Raji (cell line): Measurements from ENCODE around the gene PDZD7.

Experiments
- POLR2A ChIP-seq: IDR thresholded peaks from 2 replicates; pipeline ENCODE4 v1.6.1; 2011; ENCODE audit warnings: low read depth, low read length, control low read depth; ENCODE audit not compliant: insufficient read depth

The PDZD7 gene

DNA sequence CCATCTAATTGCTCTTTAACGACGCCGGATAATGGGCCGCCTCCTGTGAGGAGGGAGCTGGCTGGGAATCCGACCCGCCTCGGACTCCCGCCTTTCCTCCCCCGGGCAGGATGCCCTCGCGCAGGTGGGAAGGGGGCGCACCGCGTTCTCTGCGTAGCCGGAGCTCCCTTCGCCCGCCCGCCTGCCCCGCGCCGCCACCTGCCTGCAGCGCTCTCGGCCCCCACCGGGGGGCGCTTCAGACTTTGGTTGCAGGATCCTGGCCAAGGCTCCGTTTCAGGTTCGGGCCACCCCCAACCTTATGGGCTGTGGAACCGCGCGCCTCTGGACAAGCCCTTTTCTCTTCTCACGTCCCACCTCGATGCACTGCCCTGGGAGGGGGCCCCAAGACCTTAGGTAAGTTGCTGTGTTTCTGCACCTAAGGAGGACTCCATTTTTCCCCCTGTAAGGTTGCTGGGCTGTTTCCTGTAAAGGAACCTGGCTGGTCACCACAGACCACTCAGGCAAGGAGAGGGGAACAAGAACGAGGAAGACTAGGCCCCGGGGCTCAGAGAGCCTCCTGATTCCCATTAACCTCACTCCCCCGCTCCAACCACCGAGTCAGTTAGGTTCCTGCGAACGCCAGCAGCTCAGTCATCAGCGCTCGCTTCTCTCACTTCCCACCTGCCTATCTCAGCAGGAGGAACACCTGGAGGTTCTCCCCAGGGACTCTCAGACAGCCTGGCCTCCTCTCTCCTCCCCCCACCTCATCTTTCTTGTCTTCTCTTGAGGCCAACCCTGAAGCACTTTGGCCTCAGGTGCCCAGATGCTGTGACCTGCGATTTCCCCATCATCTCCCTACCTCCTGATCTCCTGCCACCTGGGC lies 19.5 kb upstream of the PDZD7 start:
- TF ChIP-seq POLR2A = no peak

DNA sequence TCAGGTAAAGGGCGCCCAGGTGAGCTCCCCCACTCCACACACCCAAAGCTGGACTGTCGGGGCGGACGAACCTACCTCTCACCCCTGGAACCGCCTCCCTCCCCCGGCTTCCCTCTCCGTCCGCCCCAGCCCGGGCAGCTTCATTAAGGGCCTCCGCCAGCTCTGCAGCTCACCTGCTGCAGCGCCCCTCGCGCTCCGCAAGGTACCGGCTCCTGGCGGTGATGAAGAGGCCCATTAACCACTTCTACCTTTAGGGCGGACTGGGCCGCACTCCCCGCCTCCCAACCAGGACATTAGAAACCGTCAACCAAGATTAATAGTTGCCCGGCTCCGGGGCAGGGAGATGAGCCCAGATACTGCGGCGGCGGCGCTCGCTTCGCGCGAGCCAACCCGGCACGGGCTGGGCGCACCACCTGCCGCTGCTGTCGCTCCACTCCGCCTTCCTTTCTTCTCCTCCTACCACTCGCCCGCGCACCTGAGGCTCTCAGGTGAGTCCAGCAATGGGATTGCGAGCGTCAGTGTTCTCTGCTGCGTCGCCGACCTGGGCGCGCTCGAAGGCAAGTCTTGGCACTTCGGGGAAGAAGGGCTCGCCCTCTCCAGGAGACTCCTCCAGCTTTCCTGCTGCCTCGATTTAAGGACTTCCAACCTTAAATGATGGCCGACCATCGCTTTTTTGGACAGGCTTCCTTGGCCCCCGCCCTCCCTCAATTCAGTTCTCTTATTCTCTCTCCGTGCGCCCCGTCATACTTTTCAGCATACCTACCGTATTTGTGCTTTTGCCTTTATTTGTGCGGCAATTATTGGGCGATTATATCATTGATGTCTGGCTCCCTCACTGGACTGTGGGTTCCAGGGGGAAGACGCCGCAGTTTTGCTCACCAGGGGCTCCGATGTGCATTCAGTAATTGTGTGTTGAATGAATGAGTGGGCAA lies 17.3 kb upstream of the PDZD7 start:
- no peak for TF ChIP-seq POLR2A

DNA sequence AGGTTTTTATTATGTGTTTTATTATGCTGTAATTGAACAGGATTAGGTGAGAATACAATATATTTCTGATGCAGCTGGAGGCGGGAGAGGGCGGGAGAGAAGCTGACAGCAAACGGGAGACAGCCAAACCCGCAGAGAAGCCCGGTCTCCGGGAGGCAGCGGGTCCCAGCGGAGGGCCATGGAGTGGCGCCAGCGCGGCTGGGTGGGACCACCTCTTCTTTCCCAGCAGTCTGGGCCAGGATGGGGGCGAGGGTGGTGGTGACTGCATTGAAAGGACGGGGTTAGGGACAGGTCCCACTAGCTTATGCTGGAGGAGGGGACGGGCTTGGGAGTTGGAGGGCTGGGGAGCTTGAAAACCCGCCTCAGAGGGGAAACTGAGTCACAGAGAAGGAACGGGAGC lies 16.3 kb upstream of the PDZD7 start:
- TF ChIP-seq POLR2A = no peak

DNA sequence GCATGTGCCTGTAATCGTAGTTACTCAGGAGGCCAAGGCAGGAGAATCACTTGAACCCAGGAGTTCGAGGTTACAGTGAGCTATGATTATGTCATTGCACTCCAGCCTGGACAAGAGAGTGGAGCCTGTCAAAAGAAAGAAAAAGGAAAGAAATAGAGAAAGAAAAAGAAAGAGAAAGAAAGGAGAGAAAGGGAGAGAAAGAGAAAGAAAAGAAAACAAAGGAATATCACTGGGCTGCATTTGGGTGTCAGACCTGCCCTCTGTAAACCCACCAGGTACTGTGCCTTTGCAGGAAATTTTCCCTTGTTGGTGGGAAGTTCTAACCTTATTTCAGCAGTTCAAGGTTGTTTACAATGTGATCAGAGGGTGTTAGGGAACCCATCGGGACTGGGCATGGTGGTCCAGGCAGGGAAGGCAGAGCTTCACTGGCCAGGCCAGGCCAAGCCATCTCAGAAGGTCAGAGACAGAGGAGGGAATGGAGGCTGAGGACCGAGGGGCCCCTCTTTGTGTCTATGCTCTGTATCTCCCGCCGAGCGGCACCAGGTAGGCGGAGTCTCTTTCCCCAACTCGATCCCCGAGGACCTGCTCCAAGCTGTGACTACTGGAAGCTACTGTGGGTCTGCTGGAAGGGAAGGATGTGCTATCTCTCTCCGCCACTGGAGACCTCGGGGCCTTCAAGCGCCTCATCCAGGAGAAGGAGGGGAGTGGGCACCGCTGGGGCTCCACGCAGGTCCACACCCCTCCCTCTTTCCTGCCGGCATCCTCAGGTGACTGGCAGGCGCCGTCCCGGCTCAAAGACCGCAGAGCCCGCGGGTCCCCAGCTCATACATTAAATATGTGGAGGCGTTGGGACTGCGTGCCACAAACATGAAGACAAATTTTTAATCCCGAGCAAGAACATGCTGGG lies 15.7 kb upstream of the PDZD7 start:
- TF ChIP-seq POLR2A = no peak

DNA sequence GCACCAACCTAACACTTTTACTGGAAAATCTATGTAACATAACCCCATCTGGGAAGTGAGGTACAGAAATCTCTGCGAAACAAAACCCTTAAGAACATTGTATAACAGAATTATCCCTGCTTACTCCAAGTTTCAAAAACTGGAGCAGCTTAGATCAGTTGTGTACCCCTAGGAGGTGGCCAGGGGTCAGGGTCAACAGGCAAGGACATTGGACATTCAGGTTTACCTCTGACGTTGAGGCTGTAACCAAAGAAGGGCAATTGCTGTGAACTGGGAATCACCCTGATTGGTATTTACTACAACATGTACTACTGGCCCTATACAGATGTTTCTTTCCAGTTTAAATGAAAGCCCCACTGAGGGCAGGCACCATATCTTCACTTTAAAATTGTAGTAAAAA lies 13.2 kb upstream of the PDZD7 start:
- TF ChIP-seq POLR2A = no peak

DNA sequence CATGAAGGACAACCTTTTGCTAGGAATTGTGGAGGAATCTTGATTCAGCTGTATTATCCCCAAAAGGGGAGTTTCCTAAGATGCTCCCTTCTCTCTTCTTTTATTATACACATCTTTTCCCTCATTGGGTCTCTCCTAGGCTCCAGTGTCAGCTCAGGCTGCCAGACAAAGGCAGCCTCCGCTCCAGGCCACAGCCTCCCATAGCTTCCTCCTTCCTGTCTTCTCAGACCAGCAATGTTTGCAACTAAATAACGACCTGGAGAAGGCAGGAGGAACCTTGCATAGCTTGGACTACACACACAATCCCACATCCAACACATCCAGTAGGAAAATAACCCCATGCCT lies 12.4 kb upstream of the PDZD7 start:
- no peak for TF ChIP-seq POLR2A

DNA sequence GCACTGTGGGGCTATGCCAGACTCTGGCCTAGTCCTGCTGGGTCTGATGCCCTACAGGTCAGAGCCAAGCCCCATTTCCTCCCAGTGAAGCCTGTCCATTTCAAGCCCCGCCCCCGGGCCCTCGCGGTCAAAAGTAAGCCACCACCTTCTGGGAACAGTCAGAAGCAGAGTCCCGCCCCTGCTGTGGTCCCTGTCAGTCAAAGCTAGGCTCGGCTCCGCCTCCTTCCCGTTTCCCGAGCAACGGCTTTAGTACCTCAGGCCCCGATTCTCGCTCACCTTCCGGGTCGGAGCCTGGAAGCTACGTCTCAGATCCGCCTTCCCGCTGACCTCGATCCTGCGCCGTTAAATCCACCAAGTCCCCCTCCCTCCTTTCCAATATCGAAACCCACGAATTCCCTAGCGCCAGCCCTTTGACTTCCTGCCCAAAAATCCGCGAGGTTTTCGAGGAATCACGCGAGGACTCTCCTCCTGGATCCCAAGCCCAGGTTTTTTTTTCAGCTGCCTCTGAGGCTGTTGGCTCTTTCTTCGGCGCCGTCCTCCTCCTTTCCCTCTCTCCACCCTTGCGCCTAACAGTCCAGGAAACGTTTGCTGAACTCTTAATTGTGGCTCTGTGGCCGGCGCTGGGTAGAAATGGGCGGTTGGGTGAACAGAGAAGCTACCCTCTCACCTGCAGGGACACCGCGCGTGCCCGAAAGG lies 11.9 kb upstream of the PDZD7 start:
- TF ChIP-seq POLR2A = peak; percentile 72

DNA sequence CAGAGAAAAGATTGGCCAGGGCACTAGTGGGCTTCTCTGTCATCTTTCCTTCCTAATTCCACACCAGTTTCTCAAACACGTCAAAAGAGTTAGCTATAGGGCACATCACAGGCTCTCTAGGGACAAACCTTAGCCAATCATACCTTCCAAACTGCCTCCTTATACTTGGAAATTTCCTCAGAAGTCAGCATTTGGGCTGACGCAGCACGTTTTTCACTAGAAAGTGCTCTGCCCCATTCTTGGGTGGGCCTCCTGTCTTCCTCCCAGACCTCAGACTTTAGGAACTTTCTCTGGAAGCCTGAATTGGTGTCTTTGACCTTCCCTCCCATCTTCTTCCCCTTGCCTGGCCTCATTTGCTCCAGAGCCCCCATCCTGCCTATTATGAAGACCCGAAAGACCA lies 11.2 kb upstream of the PDZD7 start:
- no peak for TF ChIP-seq POLR2A

DNA sequence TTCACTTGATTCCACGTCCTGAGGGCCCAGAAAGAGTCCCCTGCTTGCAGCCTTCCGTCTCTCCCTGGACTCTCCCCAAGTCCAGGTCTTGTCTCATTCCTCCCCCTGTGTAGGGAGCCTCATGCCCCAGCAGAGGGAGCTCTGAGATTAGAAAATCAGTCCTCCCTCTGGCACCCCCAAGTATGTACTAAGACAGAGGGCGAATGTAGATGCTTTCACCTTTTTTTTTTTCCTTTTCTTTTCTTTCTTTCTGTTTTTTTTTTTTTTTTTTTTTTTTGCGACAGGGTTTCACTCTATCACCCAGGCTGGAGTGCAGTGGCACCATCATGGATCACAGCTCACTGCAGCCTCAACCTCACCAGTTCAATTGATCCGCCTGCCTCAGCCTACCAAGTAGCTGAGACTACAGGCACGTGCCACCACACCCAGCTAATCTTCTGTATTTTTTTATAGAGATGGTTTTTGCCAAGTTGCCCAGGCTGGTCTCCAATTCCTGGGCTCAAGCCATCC lies 10.4 kb upstream of the PDZD7 start:
- TF ChIP-seq POLR2A = no peak

DNA sequence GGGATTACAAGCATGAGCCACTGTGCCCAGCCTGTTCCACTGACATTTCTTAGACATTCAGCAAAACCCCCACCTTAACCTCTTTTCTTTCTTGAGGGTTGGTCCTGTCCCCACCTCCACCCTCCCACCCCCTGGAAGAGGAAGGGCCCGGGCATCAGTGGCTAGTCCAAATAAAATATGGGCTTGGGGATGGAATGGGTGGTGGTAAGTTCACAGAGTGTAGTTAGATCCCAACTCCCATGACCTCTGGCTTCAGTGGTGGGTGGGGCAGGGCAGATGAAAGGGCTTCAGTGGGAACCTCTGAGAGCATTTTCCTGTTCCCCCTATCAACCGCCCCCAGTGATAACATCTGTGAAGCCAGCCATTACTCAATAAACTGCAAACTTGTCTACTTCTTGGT lies 9.9 kb upstream of the PDZD7 start:
- no peak for TF ChIP-seq POLR2A

DNA sequence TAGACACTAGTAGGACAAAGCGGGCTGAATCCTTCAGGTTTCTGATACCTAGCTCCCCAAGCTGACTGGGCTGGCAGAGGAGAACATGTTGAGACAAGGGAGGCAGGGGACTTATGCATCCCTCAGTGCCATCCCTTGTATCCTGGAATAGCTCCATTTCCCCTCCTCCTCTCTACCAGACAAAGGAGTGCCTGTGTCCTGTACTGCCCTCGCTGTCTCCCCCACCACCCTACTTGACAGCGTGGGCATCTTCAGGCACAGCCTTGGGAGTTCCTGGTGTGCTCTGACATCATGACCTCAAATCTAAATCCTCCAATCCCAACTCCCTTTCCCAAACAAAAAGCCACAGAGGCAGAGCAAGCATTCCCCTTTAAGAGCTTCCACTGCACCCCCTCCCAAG lies 9.1 kb upstream of the PDZD7 start:
- TF ChIP-seq POLR2A = no peak

DNA sequence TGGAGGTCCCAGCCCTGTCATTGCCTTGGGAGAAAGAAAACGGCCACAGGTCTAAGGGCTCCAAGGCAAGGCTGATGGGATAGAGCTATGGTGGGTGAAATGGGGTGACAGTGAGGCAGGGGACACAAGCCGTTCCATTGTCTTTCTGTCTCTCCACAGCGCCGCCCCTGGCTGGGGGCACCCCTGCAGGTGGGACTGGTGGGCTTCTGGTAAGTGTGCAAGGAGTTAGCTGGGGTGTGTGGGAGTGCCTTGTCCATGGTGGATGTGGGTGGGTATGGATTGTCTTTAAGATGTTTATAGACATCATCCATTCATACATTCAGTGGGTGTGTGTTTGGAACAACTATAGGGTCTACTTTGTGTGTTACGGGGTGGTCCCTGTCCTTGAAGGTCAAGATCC lies 7.6 kb upstream of the PDZD7 start:
- no peak for TF ChIP-seq POLR2A

DNA sequence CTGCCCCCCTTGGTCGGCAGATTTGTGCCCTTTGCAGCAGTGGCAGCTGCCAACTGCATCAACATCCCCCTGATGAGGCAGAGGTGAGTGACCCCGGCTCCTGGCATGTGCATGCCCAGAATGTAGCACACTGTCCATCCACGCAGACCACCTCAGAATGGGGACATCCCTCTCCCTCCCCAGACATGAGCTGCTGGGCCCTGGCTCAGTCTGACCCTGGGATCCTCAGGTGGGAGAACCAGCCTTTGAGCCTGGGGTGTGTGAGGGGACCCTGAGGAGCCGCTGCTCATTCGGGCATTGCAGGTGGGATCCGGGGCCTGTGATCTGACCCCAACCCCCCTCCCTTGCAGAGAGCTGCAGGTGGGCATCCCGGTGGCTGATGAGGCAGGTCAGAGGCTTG lies 5.8 kb upstream of the PDZD7 start:
- TF ChIP-seq POLR2A = no peak
